NCI-H2107 treated with DMSO at 0.1 percent for 48 hours (cell line): Measurements from ENCODE around the gene CIPC.

Experiments used
- DNase-seq: peaks from one replicate; lab custom pipeline; 2025; ENCODE audit not compliant: unreplicated experiment; lab: John Stamatoyannopoulos, UW

The CIPC gene

DNA sequence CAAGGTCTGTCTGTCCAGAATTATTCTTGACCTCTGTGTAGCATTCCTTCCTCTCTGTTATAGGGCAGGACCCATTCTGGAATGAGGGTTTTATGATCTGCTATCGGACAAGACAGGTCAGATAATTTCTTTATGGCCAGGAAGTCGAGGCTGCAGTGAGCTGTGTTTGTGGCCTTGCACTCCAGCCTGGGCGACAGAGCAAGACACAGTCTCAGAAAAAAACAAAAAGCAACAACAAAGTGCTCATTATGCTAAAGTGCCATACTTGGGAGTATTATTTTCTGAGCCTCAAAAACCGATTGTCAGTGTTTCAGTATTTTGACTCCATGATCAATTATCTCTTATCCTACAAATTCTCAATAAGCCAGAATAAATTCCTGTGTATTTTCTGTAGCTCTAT is 4.1 kb downstream of the CIPC start:
- no peak for DNase-seq

DNA sequence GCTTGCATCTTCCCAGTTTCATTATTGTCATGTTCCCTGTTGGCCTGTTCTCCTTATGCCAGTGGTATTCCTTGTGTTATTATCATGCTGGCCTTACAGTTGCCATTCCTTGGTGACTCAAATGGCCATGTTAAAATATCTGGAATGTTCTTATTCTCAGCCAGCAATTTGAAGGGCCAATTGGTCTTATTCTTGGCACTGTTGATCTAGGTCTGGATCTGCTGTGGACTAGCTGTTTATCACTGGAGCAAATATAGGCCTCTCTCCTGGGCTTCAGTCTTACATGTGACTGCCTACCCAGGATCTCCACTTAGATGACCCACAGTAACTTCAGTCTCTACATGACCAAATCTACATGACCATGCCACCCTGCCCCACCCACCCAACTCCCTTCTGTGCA is 5.4 kb downstream of the CIPC start:
- DNase-seq: no peak

DNA sequence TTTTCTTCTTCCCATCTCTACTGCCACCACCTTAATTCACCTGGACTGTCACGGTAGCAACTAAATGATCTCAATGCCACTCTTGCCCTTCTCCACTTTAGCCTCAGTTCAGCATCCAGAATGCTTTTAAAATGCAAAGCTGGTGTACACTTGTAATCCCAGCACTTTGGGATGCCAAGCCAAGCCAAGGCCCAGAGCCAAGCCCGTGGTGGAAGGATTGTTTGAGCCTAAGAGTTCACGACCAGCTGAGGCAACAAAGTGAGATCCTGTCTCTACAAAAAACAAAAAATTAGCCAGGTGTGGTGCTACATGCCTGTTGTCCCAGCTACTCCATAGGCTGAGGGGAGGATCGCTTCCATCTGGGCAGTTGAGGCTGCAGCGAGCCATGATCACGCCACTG is 5.9 kb downstream of the CIPC start:
- DNase-seq: no peak

DNA sequence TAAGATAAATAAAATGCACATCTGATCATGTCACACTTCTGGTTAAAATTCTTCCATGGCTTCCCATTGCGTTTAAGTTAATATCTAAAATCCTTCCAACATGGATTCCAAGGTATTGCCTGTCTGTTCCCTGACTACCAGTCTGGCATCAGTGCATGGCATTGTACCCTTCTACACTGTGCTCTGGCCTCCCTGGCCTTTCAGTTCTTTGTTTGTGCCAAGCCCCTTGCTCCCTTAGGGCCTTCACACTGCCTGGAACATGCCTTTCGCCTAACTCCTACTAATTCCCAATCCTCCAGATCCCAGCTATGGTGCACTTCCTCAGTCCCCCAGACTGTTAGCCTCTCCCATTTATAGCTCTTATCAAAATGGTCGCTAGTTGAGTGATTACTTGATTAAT is 6.3 kb downstream of the CIPC start:
- DNase-seq: no peak

DNA sequence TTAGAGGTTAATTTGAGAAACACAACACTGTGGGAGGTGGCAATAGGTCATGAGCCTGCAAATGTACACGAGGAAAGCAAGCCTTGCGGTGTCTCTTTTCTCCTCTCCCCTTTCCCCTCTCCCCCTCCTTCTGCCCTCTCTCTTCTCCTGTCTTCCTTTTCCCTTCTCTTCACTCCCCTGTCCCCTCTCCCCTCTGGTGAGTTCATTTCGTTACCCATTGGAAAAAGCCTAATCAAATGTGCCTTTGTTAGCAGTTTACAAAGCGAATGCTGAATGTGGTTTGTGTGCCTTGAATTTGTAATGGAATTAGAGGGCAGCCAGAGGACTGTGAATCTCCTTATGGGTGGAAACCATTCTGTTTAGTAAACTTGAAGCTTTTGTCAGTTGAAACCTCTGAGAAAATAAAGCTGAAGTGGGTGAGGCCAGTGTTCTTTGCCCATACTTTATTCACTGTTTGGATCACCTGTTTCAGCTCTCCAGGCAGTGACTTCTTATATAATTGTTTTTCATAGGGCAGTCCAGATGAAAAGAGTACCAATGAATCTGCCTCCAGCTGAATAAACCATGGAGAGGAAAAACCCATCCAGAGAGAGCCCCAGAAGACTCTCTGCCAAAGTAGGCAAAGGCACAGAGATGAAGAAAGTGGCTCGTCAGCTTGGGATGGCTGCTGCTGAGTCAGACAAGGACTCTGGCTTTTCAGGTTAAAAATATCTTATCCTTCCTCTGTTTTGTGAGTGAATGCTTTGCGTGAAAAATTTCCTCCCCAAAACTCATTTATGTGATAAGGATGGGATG is 7.3 kb downstream of the CIPC start:
- DNase-seq: peak; percentile 22

DNA sequence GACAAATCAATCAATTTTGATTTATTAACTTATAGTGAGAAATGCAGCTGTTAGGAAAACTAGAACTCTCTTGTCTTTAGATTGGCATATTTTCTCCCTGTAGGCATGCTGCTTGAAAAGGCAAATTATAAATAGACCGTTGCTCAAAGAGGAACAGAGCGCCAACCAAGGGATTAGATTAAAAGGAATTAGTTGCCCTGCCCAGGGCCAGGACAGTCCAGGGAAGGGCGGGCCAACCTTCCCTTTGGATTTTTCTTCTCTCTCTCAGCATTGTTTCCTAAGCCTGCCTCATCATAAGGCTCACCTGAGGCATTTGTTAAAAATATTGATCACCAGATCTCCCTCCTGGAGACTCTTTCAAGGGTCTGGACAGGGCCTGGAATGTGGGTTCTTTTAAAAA is 8.6 kb downstream of the CIPC start:
- no peak for DNase-seq

DNA sequence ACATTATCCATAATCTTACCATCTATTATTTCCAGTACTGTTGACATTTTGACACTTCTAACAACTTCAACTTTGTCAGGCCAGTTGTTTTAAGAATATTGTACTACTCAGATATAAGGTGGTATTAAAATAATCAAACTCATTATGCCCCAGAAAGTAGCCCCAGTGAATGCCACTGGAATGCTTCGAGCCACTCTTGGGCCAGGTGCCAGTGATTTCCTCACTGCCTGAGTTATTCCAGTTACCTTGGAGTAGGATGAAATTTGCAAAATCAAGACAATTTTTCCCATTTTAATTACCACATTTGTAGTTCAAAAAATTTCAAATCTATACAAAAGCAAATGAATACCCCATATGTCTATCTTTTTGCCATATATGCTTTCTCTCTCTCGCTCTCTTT is 9.2 kb downstream of the CIPC start:
- no peak for DNase-seq

DNA sequence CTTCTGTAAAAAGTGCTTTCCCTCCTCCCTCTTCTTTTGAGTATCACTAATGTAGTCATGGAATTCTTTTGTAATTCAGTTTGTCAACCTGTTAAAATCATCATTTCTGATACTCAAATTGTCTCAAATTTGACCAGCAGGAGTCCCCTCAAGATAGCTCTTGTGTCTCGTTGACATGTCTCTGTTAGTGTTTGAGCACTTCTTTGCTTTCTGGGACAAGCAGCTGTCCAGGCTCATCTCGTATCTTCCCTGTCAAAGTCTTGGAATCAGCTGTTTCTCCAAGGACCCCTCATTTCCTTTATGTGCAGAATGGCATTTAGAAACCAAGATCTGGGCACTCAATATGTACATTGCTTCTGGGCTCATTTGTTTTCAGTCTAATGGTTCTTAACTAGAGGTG is 10.7 kb downstream of the CIPC start:
- DNase-seq: no peak

DNA sequence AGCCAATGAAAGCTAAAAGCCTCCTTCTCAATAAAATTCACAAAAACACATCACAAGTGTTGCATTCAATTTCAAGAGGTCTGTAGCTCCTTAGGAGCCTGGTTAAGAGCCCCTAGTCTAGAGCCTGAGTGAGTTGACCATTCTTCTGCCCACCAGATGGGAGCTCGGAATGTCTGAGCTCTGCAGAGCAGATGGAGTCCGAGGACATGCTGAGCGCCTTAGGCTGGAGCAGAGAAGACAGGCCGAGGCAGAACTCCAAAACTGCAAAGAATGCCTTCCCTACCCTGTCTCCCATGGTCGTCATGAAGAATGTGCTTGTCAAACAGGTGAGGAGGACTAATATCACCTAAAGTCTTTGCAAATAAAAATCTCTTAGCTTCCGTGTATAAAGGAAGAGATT is 11.6 kb downstream of the CIPC start:
- no peak for DNase-seq

DNA sequence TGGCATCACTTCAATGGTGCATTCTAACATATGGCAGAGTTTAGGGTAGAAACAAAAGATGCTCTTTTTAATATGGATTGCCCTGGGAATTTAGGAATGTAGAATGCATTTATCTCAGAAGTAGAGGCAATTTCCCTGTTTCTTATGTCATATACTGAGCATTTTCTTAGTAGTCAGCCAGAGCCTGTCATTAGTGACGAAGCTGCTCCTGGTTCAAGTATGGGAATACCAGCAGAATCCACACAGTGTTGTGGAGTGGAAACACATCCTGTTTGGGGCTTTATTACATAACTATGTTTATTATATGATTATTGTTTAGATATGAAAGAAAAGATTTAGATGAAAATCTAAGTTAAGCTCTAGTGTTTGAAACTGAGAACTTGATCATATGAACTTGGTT is 12.2 kb downstream of the CIPC start:
- DNase-seq: no peak

DNA sequence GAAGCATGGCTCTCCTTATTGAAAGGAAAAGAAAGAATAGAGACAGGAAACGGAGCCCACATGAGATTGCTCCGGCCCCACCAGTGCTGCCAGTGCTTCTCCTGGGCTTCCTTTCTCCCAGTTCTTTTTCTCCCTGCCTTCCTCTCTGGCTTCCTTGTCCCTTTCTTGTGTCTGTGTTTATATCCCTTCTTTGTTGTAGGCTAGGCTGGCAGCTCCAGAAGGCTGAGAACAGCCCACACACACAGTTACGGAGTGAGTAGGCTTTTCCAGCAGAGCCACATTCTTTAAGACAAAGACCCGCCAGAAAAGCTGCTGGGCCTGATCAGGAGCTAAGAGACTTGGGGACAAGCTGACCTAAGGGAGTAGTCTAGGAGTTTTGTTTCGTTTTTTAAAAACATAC is 13.0 kb downstream of the CIPC start:
- DNase-seq: no peak

DNA sequence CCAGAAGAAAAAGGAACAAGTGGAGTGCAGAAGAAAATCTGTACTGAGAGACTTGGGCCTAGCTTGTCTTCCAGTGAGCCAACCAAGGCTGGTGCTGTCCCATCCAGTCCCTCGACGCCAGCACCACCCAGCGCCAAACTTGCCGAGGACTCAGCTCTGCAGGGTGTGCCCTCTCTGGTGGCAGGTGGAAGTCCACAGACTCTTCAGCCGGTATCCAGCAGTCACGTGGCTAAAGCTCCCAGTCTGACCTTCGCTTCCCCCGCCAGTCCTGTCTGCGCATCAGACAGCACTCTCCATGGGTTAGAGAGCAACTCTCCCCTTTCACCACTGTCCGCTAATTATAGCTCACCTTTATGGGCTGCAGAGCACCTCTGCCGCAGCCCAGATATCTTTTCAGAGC is 15.6 kb downstream of the CIPC start:
- DNase-seq: no peak

DNA sequence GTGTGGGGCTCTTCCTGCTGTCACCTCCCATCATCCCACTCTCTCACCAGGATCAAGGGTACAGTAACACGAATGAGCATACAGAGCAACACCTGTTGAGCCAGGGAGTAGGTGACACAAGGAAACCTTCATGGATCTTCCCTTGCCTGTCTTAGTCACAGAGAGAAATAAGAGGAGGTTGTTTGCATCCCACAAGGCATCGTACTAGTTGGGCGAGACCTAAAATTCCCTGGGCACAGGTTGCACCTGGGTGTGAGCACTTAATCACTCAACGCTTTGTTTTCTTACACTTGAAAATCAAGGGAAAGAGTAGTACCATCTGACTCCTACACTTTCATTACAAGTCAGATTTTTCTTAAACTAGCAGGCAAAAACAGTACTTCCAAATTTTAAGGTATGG is 16.6 kb downstream of the CIPC start:
- no peak for DNase-seq

DNA sequence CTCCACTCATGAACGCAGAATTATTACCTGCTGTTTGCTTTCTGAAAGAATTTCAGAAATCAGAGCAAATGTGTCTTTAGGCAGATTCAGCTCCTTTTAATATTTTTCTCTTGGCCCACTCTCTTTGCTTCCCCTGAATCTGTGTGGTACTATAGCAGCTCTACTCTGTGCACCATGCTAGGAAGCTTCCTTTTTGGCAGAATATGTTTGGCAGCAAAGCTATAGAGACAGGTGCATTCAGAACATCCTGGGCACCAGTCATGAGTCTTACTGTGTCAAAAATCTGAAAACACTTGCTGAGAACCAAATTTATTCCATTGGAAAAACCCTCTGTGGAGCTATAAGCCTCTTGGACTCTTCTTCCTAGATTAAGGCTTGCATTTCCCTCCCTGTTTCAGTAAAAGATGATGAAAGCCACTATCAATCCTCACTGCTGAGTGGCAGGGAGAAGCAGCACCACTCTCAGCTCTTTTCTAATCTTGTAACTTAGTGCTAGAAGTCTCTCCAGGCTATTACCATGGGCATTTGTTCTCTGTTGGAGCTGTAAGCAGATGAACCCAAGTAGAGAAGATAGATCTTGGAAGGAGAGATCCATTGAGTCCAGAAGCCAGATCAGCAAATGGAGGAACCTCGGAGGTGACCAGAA is 18.2 kb downstream of the CIPC start:
- DNase-seq: no peak

DNA sequence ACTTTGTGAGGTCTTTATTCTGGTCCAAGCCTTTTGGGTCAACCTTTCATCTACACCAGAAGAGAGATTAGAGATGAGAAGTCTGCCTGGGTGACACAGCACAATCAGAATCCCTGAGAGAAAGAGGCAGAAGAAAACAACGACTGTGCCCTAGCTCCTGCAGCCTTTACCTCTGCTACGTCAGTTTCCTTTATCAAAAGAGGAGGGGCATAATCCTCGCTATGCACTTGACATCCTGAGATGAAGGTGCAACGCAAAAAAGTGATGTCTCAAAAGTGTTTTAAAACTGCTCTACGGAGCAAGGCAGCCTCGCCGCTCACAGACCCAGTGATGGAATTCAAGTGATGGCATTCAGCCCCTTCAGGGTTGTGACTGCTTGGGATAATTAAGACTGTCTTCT is 21.8 kb downstream of the CIPC start:
- DNase-seq: no peak

DNA sequence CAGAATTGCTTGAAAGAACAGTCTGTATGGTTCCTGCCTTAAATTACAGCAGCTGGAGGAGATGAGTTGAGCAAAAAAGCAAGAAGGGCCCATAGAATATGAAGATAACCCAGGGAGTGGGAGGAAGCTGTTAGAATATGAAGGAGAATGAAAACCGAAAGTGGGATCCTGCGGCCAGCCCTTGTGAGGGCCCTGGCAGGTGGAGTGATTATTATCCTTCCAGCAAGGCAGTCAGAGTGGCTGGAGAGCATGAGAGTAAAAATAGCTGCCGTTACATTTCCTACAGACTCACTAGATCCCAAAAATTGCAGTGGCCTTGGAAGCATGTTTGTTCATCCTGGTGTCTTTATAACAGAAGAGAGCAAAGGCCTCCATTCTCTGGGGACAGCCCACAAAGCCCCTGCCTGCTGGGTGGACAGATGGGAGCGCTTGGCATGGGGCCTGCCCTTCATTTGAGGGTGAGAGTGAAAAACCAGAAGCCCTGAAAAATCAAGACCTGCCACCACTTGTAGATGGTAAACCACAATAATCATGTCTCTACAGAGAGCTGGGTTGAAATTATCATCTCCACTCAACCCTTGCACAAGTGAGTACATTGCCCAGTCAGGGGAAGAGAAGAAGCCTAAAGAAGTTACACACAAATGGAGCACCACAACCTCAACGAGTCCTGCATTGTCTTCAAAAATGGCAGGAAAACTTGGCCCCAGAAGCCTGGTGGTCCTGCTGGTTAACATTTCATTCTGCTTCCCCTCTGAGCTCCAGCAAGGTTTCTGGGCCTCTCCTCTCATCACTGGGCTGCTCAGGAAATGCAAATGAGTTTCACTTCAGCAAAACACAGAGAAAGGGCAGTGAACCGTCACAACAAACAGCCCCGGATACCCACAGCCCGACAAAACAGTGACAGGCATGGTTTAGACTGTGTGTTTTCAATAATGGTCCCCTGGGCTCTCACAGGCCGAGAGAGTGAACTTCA is 23.0 kb downstream of the CIPC start:
- DNase-seq: peak; percentile 97

DNA sequence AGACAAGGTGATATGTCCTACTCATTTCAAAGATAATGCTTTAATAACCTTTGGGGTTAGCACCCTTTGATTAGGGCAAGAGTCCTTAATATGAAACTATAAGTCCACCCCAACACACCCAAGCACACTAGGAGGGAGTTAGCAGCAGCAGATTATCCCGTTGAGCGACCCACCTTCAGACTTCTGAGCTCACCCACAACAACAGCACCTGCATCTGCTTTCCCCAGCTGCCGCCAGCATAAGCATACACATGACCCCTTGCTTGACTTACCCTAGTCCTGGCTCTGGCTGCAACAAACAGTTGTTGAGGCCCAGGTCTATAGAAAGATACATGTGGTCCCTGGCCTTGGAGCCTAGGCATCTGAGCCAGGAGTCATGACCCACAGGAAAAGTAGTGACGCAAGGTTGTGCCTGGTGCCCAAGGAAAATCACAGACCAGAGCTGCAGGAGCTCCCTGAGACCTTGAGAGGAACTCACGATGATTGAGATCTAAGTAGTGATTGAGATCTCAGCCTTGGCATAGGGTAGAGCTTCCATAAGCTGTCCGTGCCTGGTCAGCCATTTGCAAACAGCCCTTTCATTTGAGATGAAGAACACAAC is 24.6 kb downstream of the CIPC start:
- DNase-seq: no peak

DNA sequence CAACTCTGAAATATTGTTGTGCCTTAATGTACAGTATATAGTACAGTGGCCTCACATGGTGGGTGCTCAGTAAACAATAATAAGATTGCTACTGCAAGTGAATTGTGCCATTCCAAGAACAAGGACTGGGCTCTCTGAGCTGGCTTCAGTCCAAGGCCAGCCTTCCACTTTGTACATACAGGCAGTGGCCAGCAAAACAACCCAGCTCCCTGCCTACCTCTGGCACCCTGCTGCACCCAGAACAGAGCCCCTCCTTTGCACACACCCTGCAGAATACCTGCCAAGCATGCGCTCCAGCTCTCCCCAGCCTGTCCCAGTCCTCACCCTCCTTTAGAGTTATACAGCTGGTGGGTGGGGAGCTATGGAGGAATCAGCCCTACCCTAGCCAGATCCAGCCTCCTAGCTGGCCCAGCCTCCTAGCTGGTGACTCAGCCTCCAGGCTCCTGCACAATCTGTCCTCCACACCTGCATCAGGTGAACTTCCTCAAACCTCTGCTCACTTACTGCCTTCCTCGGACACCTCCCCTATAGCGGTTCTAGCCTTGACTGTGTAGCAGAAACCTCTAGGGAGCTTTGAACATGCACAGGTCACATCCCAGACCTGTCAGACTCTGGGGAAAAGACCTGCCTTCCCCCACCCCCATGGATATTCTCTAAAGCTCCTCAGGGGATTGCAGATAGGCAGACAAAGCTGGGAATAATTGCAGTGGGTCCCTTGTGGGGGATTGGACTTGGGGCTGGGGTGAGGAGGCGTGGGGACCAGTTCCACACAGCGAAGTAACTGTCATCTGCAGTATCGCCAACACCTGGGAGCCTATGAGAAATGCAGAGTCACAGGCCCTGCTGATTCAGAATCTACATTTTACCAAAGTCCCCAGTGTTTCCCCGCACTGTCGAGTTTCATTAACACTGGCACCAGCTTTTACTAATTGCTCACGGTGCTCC is 25.6 kb downstream of the CIPC start:
- DNase-seq: peak; percentile 84

DNA sequence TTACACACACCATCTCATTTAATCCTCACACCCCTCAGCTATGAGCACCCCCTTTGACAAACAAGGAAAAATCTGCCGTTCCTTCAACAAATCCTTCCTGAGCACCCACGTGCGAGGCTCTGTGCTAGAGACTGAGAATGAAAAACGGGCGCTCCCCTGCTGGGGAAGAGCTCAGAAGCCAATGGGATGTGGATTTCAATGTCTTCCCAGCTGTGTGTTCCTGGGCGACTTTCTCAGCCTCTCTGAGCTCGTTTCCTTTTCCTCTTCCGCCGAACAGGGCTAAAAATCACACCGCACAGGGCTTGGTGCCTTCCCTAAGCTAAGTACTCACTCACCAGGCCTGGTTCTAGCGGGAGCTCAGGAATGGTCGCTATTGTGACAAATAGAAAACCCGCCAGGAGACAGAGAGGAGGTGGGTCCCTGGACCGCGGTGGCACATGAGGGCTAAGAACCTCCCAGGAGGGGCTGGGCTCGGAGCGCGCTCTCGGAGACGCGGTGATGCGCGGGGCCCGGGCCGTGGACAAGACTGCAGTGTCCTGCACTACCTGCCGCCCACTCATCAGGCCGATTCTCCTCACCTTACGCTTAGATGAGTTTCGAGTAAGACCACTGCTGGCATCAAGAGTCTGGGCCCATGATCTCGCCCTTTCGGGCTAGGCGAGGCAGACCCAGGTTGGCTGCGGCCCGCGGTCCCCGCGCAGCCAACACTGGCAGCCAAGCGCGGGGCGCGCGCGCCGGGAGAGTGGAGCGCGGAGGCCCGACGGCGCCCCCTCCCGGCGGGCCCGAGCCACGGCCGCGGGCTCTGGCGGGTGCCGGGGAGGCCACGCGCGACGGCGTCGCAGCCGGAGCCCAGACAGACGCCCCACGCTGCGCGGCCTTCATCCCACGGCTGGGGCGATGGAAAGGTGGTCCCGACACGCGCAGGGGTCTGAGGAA is 26.6 kb downstream of the CIPC start:
- no peak for DNase-seq
